NCI-H1105 treated with DMSO at 0.1 percent for 48 hours (cell line): ENCODE data around the gene PCMTD2.

ENCODE experiments used
- DNase-seq: peaks from one replicate; lab custom pipeline; 2025; lab: John Stamatoyannopoulos, UW

PCMTD2 gene

GRCh38 chr20:64256282-64256935, 861 bp downstream of the PCMTD2 start:
- no peak for DNase-seq

- DNase-seq, result no peak
Observed at GRCh38 chr20:64257107-64257757, 1.7 kb downstream of the PCMTD2 start.

- no peak for DNase-seq
Observed at GRCh38 chr20:64258071-64258823, 2.7 kb downstream of the PCMTD2 start.

- DNase-seq, result no peak
Observed at GRCh38 chr20:64260239-64260638, 4.7 kb downstream of the PCMTD2 start.

GRCh38 chr20:64261138-64261537, 5.6 kb downstream of the PCMTD2 start:
- DNase-seq, result no peak

- DNase-seq, result no peak
Observed at GRCh38 chr20:64264091-64264490, 8.5 kb downstream of the PCMTD2 start.

- no peak for DNase-seq
Observed at GRCh38 chr20:64265201-64265600, 9.7 kb downstream of the PCMTD2 start.

GRCh38 chr20:64266988-64267387, 11.4 kb downstream of the PCMTD2 start:
- no peak for DNase-seq

GRCh38 chr20:64268174-64268573, 12.6 kb downstream of the PCMTD2 start:
- no peak for DNase-seq

GRCh38 chr20:64269604-64270411, 14.3 kb downstream of the PCMTD2 start:
- no peak for DNase-seq

- no peak for DNase-seq
Observed at GRCh38 chr20:64271636-64272035, 16.1 kb downstream of the PCMTD2 start.

- DNase-seq, result no peak
Observed at GRCh38 chr20:64273109-64273508, 17.6 kb downstream of the PCMTD2 start.

- no peak for DNase-seq
Observed at GRCh38 chr20:64276817-64277216, 21.3 kb downstream of the PCMTD2 start.

GRCh38 chr20:64277571-64278316, 22.2 kb downstream of the PCMTD2 start:
- no peak for DNase-seq

GRCh38 chr20:64278317-64278681, 22.8 kb downstream of the PCMTD2 start:
- DNase-seq, result no peak

- no peak for DNase-seq
Observed at GRCh38 chr20:64279826-64280459, 24.4 kb downstream of the PCMTD2 start.

- DNase-seq, result no peak
Observed at GRCh38 chr20:64280460-64280843, 24.9 kb downstream of the PCMTD2 start.

- no peak for DNase-seq
Observed at GRCh38 chr20:64283646-64284045, 28.1 kb downstream of the PCMTD2 start.

GRCh38 chr20:64285579-64286446, 30.3 kb downstream of the PCMTD2 start:
- peak; percentile 39 for DNase-seq
